ENCODE measurements around the gene CR1L.

- TF ChIP-seq CTCF (IDR thresholded peaks at IDR 0.05) (no peak), POLR2A (IDR thresholded peaks at IDR 0.05) (no peak)
These were observed 38.6 kb upstream of the CR1L start for GRCh38 chr1:207606362-207606755.
